GM21737 (cell line): Measurements from ENCODE around the gene NUDT22.

Source experiments
- ATAC-seq: cut with Tn5 transposase; IDR thresholded peaks from one replicate; pipeline ENCODE4 v1.9.1; 2021; ENCODE audit warnings: mild to moderate bottlenecking, moderate library complexity; ENCODE audit not compliant: unreplicated experiment

The NUDT22 gene

GRCh38 chr11:64226507-64227051 is 505 bp downstream of the NUDT22 start:
- no peak for ATAC-seq

- ATAC-seq = no peak
Measured at GRCh38 chr11:64227405-64227956, 1.4 kb downstream of the NUDT22 start.

GRCh38 chr11:64229090-64229743 is 3.1 kb downstream of the NUDT22 start:
- no peak for ATAC-seq

GRCh38 chr11:64229744-64230170 is 3.7 kb downstream of the NUDT22 start:
- ATAC-seq = no peak

GRCh38 chr11:64230171-64230984 is 4.3 kb downstream of the NUDT22 start, which contains the start of gene DNAJC4:
DNAJC4 (plus strand) TSS chr11:64230548; CDS start chr11:64230855, 307 bp downstream.
- ATAC-seq = peak; percentile 48

GRCh38 chr11:64230985-64231365 is 4.9 kb downstream of the NUDT22 start:
- no peak for ATAC-seq

GRCh38 chr11:64231546-64231945 is 5.5 kb downstream of the NUDT22 start:
- ATAC-seq = no peak

- ATAC-seq = no peak
Measured at GRCh38 chr11:64232182-64232966, 6.3 kb downstream of the NUDT22 start.

- no peak for ATAC-seq
Measured at GRCh38 chr11:64232967-64233315, 6.9 kb downstream of the NUDT22 start.

GRCh38 chr11:64233913-64234586 is 8.0 kb downstream of the NUDT22 start, which contains the start of gene VEGFB:
VEGFB (plus strand) TSS chr11:64234584; CDS start chr11:64234834, 250 bp downstream.
- no peak for ATAC-seq

- no peak for ATAC-seq
Measured at GRCh38 chr11:64234647-64235379, 8.7 kb downstream of the NUDT22 start.

- no peak for ATAC-seq
Measured at GRCh38 chr11:64235437-64236161, 9.5 kb downstream of the NUDT22 start.

- ATAC-seq = no peak
Measured at GRCh38 chr11:64237484-64237951, 11.4 kb downstream of the NUDT22 start.

- no peak for ATAC-seq
Measured at GRCh38 chr11:64238076-64238475, 12.0 kb downstream of the NUDT22 start.

- no peak for ATAC-seq
Measured at GRCh38 chr11:64238999-64239398, 12.9 kb downstream of the NUDT22 start.

- ATAC-seq = peak; percentile 14
Measured at GRCh38 chr11:64239662-64240434, 13.8 kb downstream of the NUDT22 start.

- peak; percentile 40 for ATAC-seq
Measured at GRCh38 chr11:64240435-64241240, 14.6 kb downstream of the NUDT22 start, which contains the start of gene FKBP2. FKBP2 (plus strand) TSS chr11:64241095; CDS start chr11:64242388, 1,293 bp downstream.
